Nephron (organoid): ENCODE measurements around the gene FAM117B.
A peak's percentile ranks its signal among the peaks of the same experiment; 100 is the strongest.

Experiments used
- H3K27ac Mint-ChIP-seq, 3 experiments: 2 replicates each; pipeline ENCODE4 v1.8.0; 2020; ENCODE audit warnings: mixed read lengths in 3 of 3, mild to moderate bottlenecking in 2 of 3, moderate library complexity in 1 of 3
- H3K27me3 Mint-ChIP-seq: 2 replicates; pipeline ENCODE4 v1.8.0; 2021; ENCODE audit warnings: low read depth, mild to moderate bottlenecking, moderate library complexity, mixed read lengths
- H3K36me3 Mint-ChIP-seq: 2 replicates; pipeline ENCODE4 v1.8.0; 2020; ENCODE audit warnings: low read depth, mixed read lengths
- H3K4me1 Mint-ChIP-seq: 2 replicates; pipeline ENCODE4 v1.8.0; 2020; ENCODE audit warnings: mixed read lengths
- H3K4me3 Mint-ChIP-seq, 3 experiments: 2 replicates each; pipeline ENCODE4 v1.8.0; 2020; ENCODE audit warnings: mild to moderate bottlenecking in 3 of 3, mixed read lengths in 3 of 3, moderate library complexity in 2 of 3
- H3K9me3 Mint-ChIP-seq: 2 replicates; pipeline ENCODE4 v1.8.0; 2020; ENCODE audit warnings: mixed read lengths
- CTCF ChIP-seq, 3 experiments: fragments of 200-600 bp; sonication (generic); IDR thresholded peaks; one replicate each; pipeline ENCODE4 v1.5.0; 2021; ENCODE audit warnings: antibody characterized with exemption in 3 of 3; ENCODE audit not compliant: unreplicated experiment in 3 of 3

The FAM117B gene

GRCh38 chr2:202774104-202774503, 139.3 kb downstream of the FAM117B start:
- TF ChIP-seq CTCF (IDR thresholded peaks at IDR 0.05; ENCODE audit: unreplicated experiment in 3 of 3): no peak
- Mint-ChIP-seq H3K36me3 (peaks cover 64% of the 10 kb centered on the region), H3K4me3 (no peak overlapping the region), H3K4me1 (peaks cover 15% of the 10 kb centered on the region), H3K9me3 (no peaks in the 10 kb centered on the region), H3K27me3 (no peaks in the 10 kb centered on the region), H3K27ac (peak overlapping the region in 2 of 3 experiments; percentile 20 to 78)

DNA sequence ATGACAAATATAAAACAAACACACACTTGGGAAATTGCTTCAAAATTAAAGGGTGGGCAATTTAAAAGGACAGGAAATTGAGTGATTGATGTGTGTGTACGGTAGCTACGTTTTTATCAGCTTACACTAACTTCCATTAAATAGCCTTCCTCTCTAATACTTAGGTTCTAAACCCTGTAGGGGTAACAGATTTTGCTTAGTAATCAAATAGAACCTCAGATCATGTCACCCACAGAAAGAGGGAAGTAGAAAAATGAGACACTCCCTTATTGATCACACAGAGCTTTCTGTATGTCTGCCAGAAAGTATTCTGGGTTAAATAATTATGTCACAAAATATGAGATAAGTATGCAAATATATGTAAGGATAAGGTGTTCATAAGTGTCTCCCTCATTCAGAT, 143.4 kb downstream of the FAM117B start:
- no peaks in the 10 kb centered on the region for H3K27me3 Mint-ChIP-seq
- no peak for TF ChIP-seq CTCF (IDR thresholded peaks at IDR 0.05; ENCODE audit: unreplicated experiment in 3 of 3)
- H3K4me3 Mint-ChIP-seq: no peak overlapping the region
- no peak overlapping the region for H3K27ac Mint-ChIP-seq
- H3K9me3 Mint-ChIP-seq: no peaks in the 10 kb centered on the region
- peaks cover 5% of the 10 kb centered on the region for H3K4me1 Mint-ChIP-seq
- peaks cover 80% of the 10 kb centered on the region for H3K36me3 Mint-ChIP-seq

DNA sequence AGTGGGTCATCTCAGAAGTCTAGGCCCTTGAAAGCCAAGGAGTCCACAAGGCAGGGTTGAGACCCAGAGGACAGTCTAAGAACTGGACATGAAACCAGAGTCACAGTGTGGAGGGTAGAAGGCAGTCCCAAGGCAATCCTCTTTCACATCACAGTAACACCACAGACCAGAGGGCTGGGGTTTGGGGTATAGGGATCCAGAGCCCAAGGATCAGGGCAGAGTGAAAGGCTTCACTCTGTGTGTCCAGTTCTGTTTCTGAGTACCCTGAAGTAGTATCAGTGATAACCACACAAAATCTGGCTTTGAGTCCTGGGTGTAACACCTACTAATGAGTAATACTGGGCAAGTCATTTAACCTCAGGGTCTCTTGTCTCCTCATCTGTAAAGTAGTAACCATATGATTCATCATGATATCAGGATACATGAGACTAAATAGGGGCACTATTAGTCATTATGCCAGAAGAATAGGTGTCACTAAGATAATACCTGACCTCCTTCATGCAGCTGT, 145.8 kb downstream of the FAM117B start:
- no peak for TF ChIP-seq CTCF (IDR thresholded peaks at IDR 0.05; ENCODE audit: unreplicated experiment in 3 of 3)
- Mint-ChIP-seq H3K27me3 (no peaks in the 10 kb centered on the region), H3K4me3 (no peak overlapping the region), H3K9me3 (no peaks in the 10 kb centered on the region), H3K36me3 (peaks cover 74% of the 10 kb centered on the region), H3K4me1 (peaks cover 6% of the 10 kb centered on the region), H3K27ac (no peak overlapping the region)

- no peaks in the 10 kb centered on the region for H3K27me3 Mint-ChIP-seq
- H3K4me1 Mint-ChIP-seq: peaks cover 6% of the 10 kb centered on the region
- peak overlapping the region; percentile 21 to 52 (median 32) for H3K27ac Mint-ChIP-seq
Observed at GRCh38 chr2:202782940-202783558, 148.3 kb downstream of the FAM117B start.

DNA sequence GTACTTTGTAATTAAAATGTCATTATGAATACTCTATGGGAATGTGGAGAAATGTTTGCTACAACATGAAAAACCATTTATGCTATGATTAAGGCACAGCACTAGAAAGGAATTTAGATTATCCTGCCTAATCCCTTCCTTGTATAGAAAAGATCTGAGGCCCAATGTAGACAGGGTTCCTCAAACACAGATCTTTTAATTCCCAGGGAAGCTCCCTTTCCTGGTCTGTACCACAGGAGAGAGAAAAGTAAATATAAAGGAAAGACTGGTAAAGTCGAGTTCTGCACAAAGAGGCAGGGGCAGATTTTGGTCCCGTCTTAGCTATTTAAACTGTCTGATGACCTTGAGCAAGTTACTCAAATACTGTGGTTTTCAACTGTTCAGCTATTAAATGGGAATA, 152.1 kb downstream of the FAM117B start:
- Mint-ChIP-seq H3K27me3 (no peaks in the 10 kb centered on the region), H3K4me3 (no peak overlapping the region), H3K9me3 (no peaks in the 10 kb centered on the region), H3K4me1 (peaks cover 6% of the 10 kb centered on the region), H3K27ac (no peak overlapping the region), H3K36me3 (peaks cover 62% of the 10 kb centered on the region)
- no peak for TF ChIP-seq CTCF (IDR thresholded peaks at IDR 0.05; ENCODE audit: unreplicated experiment in 3 of 3)

More at GRCh38 chr2:202782940-202783558, 148.3 kb downstream of the FAM117B start:
- H3K36me3 Mint-ChIP-seq: peaks cover 71% of the 10 kb centered on the region
- H3K9me3 Mint-ChIP-seq: no peaks in the 10 kb centered on the region
- H3K4me3 Mint-ChIP-seq: no peak overlapping the region
- TF ChIP-seq CTCF (IDR thresholded peaks at IDR 0.05; ENCODE audit: unreplicated experiment in 3 of 3): no peak

DNA sequence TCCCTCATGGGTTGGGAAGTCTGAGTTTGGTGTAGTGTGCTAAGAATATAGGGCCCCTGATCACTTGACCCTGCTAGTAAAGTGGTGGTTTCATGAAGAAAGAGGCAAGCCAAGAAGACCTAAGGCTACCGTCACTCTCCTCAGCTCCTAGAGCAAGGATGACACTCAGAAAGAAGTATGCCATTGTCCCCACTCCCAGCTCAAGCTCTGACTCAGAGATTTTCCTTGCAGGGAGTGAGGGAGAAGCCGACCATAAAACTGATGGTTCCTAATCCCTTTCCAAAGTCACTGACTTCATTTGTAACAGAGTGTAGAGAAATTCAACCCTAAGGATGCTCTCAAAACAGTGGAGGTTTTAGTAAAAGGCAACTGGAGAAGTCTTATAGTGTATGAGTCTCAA, 155.9 kb downstream of the FAM117B start:
- Mint-ChIP-seq H3K36me3 (peaks cover 56% of the 10 kb centered on the region), H3K4me1 (no peaks in the 10 kb centered on the region), H3K9me3 (no peaks in the 10 kb centered on the region), H3K4me3 (no peak overlapping the region), H3K27ac (no peak overlapping the region), H3K27me3 (no peaks in the 10 kb centered on the region)
- TF ChIP-seq CTCF (IDR thresholded peaks at IDR 0.05; ENCODE audit: unreplicated experiment in 3 of 3): no peak
